ENCODE measurements around the gene TEX14.
"Not testable (repeated sequence)": the region's sequence is repeated elsewhere in the genome, so short reads cannot be mapped to it uniquely, and the experiment has no call there.

Gene TEX14

DNA sequence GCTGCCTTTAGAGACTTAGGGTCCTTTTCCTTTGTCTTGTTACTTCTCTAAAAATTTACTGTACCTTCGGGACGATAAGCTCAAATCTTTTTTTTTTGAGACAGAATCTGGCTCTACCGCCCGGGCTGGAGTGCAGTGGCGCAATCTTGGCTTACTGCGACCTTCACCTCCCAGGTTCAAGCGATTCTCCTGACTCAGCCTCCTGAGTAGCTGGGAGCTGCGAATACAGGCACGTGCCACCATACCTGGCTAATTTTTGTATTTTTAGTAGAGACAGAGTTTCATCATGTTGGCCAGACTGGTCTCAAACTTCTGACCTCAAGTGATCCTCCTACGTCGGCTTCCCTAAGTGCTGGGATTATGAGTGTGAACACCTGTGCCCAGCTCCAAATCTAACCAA, 7.9 kb upstream of the TEX14 start:
- Mint-ChIP-seq H3K27me3 (no peaks in the 10 kb centered on the region), H3K4me3 (no peak overlapping the region), H3K9me3 (no peaks in the 10 kb centered on the region), H3K4me1 (peaks cover 16% of the 10 kb centered on the region), H3K27ac (no peak overlapping the region), H3K36me3 (peaks cover 25% of the 10 kb centered on the region)
- CTCF ChIA-PET = interaction anchor here (0.6 kb wide), 1 partner anchor 841 kb away, joined by 3 read pairs; no protein-coding TSS in a partner anchor
- DNase-seq = no peak

DNA sequence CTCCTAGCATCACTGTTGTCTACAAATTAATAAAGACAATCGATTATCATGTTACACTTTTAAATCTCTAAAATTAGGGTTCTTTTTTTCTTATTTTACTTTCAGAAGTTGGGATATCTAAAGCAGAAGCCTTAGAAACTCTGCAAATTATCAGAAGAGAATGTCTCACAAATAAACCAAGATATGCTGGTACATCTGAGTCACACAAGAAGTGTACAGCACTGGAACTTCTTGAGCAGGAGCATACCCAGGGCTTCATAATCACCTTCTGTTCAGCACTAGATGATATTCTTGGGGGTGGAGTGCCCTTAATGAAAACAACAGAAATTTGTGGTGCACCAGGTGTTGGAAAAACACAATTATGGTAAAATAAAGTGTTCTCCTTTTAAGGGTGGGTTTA, 3.0 kb upstream of the TEX14 start:
- DNase-seq = no peak
- no peak overlapping the region for H3K4me3 Mint-ChIP-seq
- peaks cover 35% of the 10 kb centered on the region for H3K4me1 Mint-ChIP-seq
- no peaks in the 10 kb centered on the region for H3K27me3 Mint-ChIP-seq
- CTCF ChIA-PET = no interaction called here
- H3K36me3 Mint-ChIP-seq = peaks cover 27% of the 10 kb centered on the region
- no peak overlapping the region for H3K27ac Mint-ChIP-seq
- H3K9me3 Mint-ChIP-seq = no peaks in the 10 kb centered on the region

DNA sequence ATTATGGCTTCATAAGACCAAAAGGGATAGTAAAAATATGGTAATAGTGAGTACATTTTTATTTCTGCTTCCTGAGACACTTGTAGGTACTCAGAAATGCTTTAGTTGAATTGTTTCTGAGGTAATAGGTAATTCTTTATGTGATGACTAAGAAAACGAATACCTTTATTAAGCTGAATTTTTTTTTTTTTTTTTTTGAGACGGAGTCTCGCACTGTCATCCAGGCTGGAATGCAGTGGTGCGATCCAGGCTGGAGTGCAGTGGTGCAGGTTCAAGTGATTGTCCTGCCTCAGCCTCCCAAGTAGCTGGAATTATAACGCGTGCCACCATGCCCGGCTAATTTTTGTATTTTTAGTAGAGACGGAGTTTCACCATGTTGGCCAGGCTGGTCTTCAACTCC, 2.5 kb upstream of the TEX14 start:
- Mint-ChIP-seq H3K9me3 (no peaks in the 10 kb centered on the region), H3K27me3 (no peaks in the 10 kb centered on the region), H3K36me3 (peaks cover 22% of the 10 kb centered on the region), H3K4me1 (peaks cover 35% of the 10 kb centered on the region), H3K27ac (no peak overlapping the region), H3K4me3 (no peak overlapping the region)
- CTCF ChIA-PET = no interaction called here
- DNase-seq = no peak

DNA sequence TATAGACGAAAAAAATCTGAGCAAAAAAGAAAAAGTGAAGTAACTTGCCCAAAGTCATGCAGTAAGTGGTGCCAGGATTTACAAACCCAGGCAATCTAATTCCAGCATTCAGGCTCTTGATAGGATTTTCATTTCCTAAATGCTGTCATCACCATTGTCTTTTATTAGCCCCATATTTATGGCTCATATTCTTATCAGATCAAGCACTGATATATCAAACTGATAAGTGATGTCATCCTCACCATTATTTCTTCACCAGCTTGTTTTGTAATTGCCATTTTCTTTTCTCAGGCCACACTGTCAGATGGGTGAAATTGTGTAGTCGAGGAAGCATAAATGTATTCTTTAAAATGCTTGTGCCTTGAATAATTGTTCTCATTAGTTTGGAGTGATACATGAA, 1.9 kb upstream of the TEX14 start:
- Mint-ChIP-seq H3K9me3 (no peaks in the 10 kb centered on the region), H3K27me3 (no peaks in the 10 kb centered on the region), H3K4me3 (peak overlapping the region; percentile 94), H3K4me1 (peaks cover 35% of the 10 kb centered on the region), H3K36me3 (peaks cover 22% of the 10 kb centered on the region), H3K27ac (peak overlapping the region; percentile 96)
- no peak for DNase-seq
- CTCF ChIA-PET = no interaction called here

DNA sequence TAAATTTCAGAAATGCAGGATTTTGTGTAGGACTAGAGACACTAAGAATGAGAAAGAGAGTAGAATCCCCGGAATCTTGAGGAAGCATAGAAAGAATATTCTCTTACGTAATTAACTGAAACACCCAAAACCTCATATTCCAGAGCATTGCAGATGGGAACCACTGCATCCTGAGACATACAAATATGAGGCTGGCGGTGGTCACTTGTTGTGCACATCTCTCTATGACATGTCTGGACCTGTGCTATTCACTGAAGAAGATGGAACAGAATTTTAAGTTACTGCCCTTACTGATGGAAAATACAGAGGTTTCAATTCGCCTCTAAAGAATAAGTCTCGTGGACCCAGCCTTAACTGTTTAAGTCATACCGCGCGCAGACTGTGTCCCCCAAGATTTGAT, 1.4 kb upstream of the TEX14 start:
- H3K27me3 Mint-ChIP-seq = no peaks in the 10 kb centered on the region
- peak overlapping the region; percentile 96 for H3K27ac Mint-ChIP-seq
- H3K9me3 Mint-ChIP-seq = no peaks in the 10 kb centered on the region
- peaks cover 35% of the 10 kb centered on the region for H3K4me1 Mint-ChIP-seq
- CTCF ChIA-PET = interaction anchor here (0.8 kb wide), 1 partner anchor 175 kb away, joined by 4 read pairs; no protein-coding TSS in a partner anchor
- no peak for DNase-seq
- H3K4me3 Mint-ChIP-seq = peak overlapping the region; percentile 94
- H3K36me3 Mint-ChIP-seq = peaks cover 22% of the 10 kb centered on the region

DNA sequence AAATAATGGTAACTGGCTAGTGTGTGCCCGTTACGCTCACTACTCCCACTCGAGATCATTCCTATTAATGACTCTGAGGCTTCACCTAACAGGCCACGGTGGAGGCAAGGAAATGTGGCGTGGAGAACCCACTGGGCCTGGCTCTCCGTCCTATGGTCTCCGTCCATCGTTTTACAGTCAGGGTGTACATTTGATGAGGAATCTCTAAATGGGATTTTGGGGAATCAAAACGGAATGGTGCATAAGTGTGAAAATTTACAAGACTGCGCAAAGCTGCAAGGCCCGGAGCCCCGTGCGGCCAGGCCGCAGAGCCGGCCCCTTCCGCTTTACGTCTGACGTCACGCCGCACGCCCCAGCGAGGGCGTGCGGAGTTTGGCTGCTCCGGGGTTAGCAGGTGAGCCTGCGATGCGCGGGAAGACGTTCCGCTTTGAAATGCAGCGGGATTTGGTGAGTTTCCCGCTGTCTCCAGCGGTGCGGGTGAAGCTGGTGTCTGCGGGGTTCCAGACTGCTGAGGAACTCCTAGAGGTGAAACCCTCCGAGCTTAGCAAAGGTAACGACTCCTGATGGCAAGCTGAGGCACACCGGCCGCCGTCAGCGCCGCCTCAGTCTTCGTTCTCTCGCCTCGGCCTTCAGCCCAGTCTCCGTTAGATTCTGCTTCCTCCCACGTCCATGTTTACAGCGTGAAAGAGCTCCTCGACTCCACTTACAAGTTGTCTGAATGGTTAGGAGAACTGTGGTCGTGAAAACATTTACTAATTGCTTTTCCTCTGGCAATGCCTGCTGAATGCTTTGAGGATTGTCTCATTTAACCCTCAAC, 602 bp upstream of the TEX14 start, which contains the start of gene RAD51C:
RAD51C (plus strand) TSS at position 364 of the 817 bp plus-strand sequence; CDS start at position 406, 42 bp downstream.
- no peaks in the 10 kb centered on the region for H3K9me3 Mint-ChIP-seq
- peak within 1 kb of the TSS; percentile 94 for H3K4me3 Mint-ChIP-seq
- peaks cover 22% of the 10 kb centered on the region for H3K36me3 Mint-ChIP-seq
- no peaks in the 10 kb centered on the region for H3K27me3 Mint-ChIP-seq
- H3K4me1 Mint-ChIP-seq = peaks cover 35% of the 10 kb centered on the region
- peak; percentile 93 for DNase-seq
- peak within 1 kb of the TSS; percentile 96 for H3K27ac Mint-ChIP-seq
- CTCF ChIA-PET = interaction anchor here (0.8 to 1.1 kb wide), 2 partner anchors 174 to 375 kb away, joined by 3 to 4 read pairs; no protein-coding TSS in a partner anchor

DNA sequence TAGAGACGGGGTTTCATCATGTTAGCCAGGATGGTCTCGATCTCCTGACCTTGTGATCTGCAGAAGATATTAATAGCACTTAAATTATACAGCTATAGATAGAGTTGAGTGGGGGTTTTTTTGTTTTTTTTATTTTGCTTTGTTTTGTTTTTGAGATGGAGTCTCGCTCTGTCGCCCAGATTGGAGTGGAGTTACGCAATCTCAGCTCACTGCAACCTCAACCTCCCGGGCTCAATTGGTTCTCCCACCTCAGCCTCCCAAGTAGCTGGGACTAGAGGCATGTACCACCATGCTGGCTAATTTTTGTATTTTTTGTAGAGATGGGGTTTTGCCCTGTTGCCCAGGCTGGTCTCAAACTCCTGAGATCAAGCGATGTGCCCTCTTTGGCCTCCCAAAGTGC, 1.8 kb downstream of the TEX14 start:
- H3K4me3 Mint-ChIP-seq, H3K9me3 Mint-ChIP-seq, H3K27me3 Mint-ChIP-seq, DNase-seq, H3K27ac Mint-ChIP-seq, CTCF ChIA-PET: not testable (repeated sequence)
- peaks cover 14% of the 10 kb centered on the region for H3K36me3 Mint-ChIP-seq
- H3K4me1 Mint-ChIP-seq = peaks cover 28% of the 10 kb centered on the region

DNA sequence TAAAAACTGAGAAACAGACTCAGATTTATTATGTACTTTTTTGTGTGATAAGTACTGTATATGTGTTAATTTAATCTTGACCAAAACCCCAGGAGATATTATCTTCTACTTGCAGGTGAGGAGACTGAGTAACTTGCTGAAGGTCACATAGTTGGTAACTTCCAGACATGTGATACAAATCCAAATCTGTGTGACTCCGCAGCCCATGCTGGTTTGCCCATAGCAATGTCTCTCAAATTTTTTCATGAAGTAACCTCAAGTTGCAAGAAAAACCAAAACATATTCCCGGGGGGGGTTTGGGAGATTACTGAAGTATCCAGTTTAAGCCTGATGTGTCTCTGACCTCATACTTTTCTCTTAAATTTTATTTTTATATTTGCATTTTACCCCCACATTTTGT, 3.3 kb downstream of the TEX14 start:
- peaks cover 9% of the 10 kb centered on the region for H3K36me3 Mint-ChIP-seq
- H3K27me3 Mint-ChIP-seq = no peaks in the 10 kb centered on the region
- H3K4me3 Mint-ChIP-seq = no peak overlapping the region
- CTCF ChIA-PET = no interaction called here
- peaks cover 15% of the 10 kb centered on the region for H3K4me1 Mint-ChIP-seq
- no peak overlapping the region for H3K27ac Mint-ChIP-seq
- H3K9me3 Mint-ChIP-seq = no peaks in the 10 kb centered on the region
- no peak for DNase-seq

DNA sequence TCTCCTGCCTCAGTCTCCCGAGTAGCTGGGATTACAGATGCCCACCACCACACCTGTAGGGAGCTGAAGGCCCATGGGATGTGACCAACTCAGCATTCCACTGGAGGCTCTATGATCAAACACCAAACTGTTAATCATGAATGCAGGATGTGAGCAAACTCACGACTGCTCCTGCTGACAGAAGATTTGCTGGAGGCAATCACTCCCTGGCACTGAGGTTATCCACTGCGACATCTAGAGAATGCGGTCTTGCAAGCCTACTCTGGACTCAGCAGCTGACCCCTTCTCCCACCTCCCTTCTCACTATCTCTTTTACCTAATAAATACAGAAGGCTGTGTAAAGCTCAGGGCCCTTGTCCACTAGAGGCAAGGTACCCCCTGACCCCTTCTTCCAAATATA, 4.9 kb downstream of the TEX14 start:
- Mint-ChIP-seq H3K4me1 (no peaks in the 10 kb centered on the region), H3K27ac (no peak overlapping the region), H3K36me3 (no peaks in the 10 kb centered on the region), H3K27me3 (no peaks in the 10 kb centered on the region), H3K4me3 (no peak overlapping the region), H3K9me3 (no peaks in the 10 kb centered on the region)
- no peak for DNase-seq
- CTCF ChIA-PET = no interaction called here

DNA sequence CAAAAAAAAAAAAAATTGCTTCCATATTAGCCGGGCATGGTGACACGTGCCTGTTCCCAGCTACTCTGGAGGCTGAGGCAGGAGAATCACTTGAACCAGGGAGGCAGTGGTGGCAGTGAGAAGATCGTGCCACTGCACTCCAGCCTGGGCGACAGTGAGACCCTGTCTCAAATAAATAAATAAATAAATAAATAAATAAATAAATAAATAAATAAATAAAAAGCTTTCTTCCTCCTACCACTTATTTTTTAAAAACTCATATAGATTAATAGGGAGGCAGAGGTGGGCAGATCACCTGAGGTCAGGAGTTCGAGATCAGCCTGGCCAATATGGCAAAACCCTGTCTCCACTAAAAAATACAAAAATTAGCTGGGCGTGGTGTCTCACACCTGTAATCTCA, 7.4 kb downstream of the TEX14 start:
- H3K4me1 Mint-ChIP-seq = not testable (repeated sequence)
- CTCF ChIA-PET = interaction anchor here (0.7 kb wide), 1 partner anchor 107 kb away, joined by 3 read pairs; no protein-coding TSS in a partner anchor

DNA sequence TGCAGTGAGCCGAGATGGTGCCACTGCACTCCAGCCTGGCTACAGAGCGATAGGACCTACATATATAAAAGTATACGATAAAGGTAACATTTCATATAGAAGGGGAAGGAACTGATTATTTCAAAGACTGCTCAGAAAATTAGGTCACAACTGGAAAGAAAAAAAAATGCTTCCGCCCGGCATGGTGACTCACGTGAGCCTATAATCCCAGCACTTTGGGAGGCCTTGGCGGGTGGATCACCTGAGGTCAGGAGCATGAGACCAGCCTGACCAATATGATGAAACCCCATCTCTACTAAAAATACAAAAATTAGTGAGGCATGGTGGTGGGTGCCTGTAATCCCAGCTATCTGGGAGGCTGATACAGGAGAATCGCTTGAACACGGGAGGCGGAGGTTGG, 7.8 kb downstream of the TEX14 start:
- Mint-ChIP-seq H3K27me3 (peaks cover 2% of the 10 kb centered on the region), H3K36me3 (no peaks in the 10 kb centered on the region), H3K27ac (no peak overlapping the region), H3K4me1 (no peaks in the 10 kb centered on the region), H3K4me3 (no peak overlapping the region), H3K9me3 (no peaks in the 10 kb centered on the region)
- DNase-seq = no peak
- CTCF ChIA-PET = no interaction called here

More for the DNA sequence above, 7.4 kb downstream of the TEX14 start:
- not testable (repeated sequence) for H3K27me3 Mint-ChIP-seq, H3K36me3 Mint-ChIP-seq, H3K27ac Mint-ChIP-seq, DNase-seq, H3K9me3 Mint-ChIP-seq, H3K4me3 Mint-ChIP-seq

DNA sequence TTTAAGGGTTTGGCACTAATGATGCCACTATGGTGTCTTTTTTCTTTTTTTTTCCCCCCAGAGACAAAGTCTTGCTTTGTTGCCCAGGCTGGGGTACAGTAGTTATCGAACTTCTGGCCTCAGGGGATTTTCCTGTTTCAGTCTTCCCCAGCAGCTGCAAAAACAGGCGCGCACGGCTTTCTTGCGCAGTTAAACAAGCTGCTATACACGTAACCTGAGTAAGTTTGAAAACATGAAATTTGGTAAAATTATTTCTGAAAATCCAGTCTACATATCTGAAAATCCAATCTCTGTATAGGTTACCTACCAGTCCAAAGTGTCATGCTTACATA, 11.8 kb downstream of the TEX14 start:
- no peak overlapping the region for H3K4me3 Mint-ChIP-seq
- no peaks in the 10 kb centered on the region for H3K36me3 Mint-ChIP-seq
- no peaks in the 10 kb centered on the region for H3K9me3 Mint-ChIP-seq
- CTCF ChIA-PET = no interaction called here
- H3K27me3 Mint-ChIP-seq = peaks cover 13% of the 10 kb centered on the region
- H3K27ac Mint-ChIP-seq = no peak overlapping the region
- H3K4me1 Mint-ChIP-seq = no peaks in the 10 kb centered on the region
- DNase-seq = no peak

DNA sequence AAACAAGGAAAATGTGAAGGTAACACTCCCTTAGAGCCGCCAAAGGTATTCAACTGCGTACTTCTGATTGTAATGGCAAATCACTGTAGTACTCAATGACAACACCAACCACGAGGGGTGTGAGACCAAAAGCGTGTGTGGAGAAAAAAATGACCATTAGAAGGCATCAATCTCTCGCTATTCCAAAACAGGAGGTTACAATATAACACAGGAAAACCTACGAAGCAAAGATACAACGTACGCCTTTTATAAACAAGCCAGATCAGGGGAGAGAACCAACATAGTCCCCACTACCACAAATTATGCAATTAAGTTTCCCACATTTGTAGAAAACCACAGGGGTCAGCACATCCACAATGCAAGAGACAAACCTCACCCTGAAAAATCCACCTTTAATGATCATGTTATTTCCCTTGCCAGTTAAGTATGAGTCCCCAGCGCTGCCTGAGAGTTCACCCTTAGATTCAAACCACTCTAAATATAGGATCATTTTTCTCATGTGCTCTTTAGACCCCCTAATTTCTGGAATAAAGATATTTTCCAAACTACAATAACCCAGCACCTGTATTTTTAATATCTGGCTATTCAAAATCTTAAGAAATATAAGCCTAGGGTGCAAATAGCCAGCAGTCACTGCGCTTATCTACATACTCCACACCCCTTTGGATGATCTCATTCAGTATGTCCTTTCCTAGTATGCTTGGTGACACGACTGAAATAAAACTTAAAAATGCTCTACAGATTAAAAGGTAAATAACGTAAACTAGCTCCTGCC, 12.4 kb downstream of the TEX14 start:
- Mint-ChIP-seq H3K36me3 (no peaks in the 10 kb centered on the region), H3K27me3 (peaks cover 13% of the 10 kb centered on the region), H3K27ac (no peak overlapping the region), H3K4me3 (no peak overlapping the region), H3K9me3 (no peaks in the 10 kb centered on the region), H3K4me1 (no peaks in the 10 kb centered on the region)
- DNase-seq = no peak
- CTCF ChIA-PET = no interaction called here

DNA sequence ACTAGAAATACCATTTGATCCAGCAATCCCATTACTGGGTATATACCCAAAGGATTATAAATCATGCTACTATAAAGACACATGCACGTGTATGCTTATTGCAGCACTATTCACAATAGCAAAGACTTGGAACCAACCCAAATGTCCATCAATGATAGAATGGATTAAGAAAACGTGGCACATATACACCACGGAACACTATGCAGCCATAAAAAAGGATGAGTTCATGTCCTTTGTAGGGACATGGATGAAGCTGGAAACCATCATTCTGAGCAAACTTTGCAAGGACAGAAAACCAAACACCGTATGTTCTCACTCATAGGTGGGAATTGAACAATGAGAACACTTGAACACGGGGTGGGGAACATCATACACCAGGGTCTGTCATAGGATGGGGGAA, 13.6 kb downstream of the TEX14 start:
- H3K9me3 Mint-ChIP-seq, H3K4me3 Mint-ChIP-seq, DNase-seq, H3K4me1 Mint-ChIP-seq, CTCF ChIA-PET, H3K36me3 Mint-ChIP-seq, H3K27ac Mint-ChIP-seq: not testable (repeated sequence)
- peaks cover 13% of the 10 kb centered on the region for H3K27me3 Mint-ChIP-seq

All from activated naive CD4-positive, alpha-beta T cell treated with anti-CD3 and anti-CD28 coated beads, Interleukin-2, amount 10 ng/mL, durations not matched to agents 7 days and 5 days (primary cell).